Measurements from ENCODE around the gene CCN2. TPM values are rescaled to one million over a fixed set of nuclear protein-coding genes. Genes with fewer than 3 reads are reported as not detected.

CCN2 gene
- total RNA-seq, 2 donors from 2014 or later, result not detected

GRCh38 chr6:131951576-131952230 is 531 bp upstream of the CCN2 start:
- no peaks in the 10 kb centered on the region for H3K9me3 Mint-ChIP-seq
- H3K27ac Mint-ChIP-seq, result no peak overlapping the region
- ATAC-seq, result no peak
- no peak for DNase-seq (ENCODE audit: low spot score in 2 of 2)
- H3K36me3 Mint-ChIP-seq, result peaks cover 5 to 16% of the 10 kb centered on the region in 2 donors

- Mint-ChIP-seq H3K27ac (no peak overlapping the region), H3K9me3 (no peaks in the 10 kb centered on the region)
- peak in 1 of 2 donors; percentile 14 for DNase-seq (ENCODE audit: low spot score in 2 of 2)
These were observed 1.0 kb downstream of the CCN2 start for GRCh38 chr6:131949909-131950766.

GRCh38 chr6:131949620-131949908 is 1.6 kb downstream of the CCN2 start:
- Mint-ChIP-seq H3K9me3 (no peaks in the 10 kb centered on the region), H3K36me3 (peaks cover 5 to 16% of the 10 kb centered on the region in 2 donors), H3K27ac (no peak overlapping the region)
- no peak for ATAC-seq
- DNase-seq (ENCODE audit: low spot score in 2 of 2), result no peak

More at GRCh38 chr6:131949909-131950766, 1.0 kb downstream of the CCN2 start:
- peak; percentile 28 to 73 for ATAC-seq
- H3K36me3 Mint-ChIP-seq, result peaks cover 5 to 16% of the 10 kb centered on the region in 2 donors

- DNase-seq (ENCODE audit: low spot score in 2 of 2) (no peak), ATAC-seq (no peak)
- Mint-ChIP-seq H3K9me3 (no peaks in the 10 kb centered on the region), H3K36me3 (peaks cover 5 to 16% of the 10 kb centered on the region in 2 donors), H3K27ac (no peak overlapping the region)
These were observed 2.2 kb downstream of the CCN2 start for GRCh38 chr6:131948692-131949619.

GRCh38 chr6:131947986-131948661 is 3.0 kb downstream of the CCN2 start:
- peaks cover 5 to 16% of the 10 kb centered on the region in 2 donors for H3K36me3 Mint-ChIP-seq
- H3K9me3 Mint-ChIP-seq, result no peaks in the 10 kb centered on the region
- no peak overlapping the region for H3K27ac Mint-ChIP-seq
- ATAC-seq (no peak), DNase-seq (ENCODE audit: low spot score in 2 of 2) (no peak)

GRCh38 chr6:131946992-131947955 is 3.9 kb downstream of the CCN2 start:
- Mint-ChIP-seq H3K36me3 (peaks cover 5 to 16% of the 10 kb centered on the region in 2 donors), H3K9me3 (no peaks in the 10 kb centered on the region), H3K27ac (no peak overlapping the region)
- DNase-seq (ENCODE audit: low spot score in 2 of 2), result no peak
- ATAC-seq, result no peak

GRCh38 chr6:131946404-131946991 is 4.7 kb downstream of the CCN2 start:
- Mint-ChIP-seq H3K9me3 (no peaks in the 10 kb centered on the region), H3K36me3 (peaks cover 1 to 13% of the 10 kb centered on the region in 2 donors), H3K27ac (no peak overlapping the region)
- ATAC-seq (no peak), DNase-seq (ENCODE audit: low spot score in 2 of 2) (no peak)

- Mint-ChIP-seq H3K9me3 (no peaks in the 10 kb centered on the region), H3K27ac (no peak overlapping the region), H3K36me3 (peaks cover 0 to 12% of the 10 kb centered on the region in 2 donors)
- DNase-seq (ENCODE audit: low spot score in 2 of 2), result no peak
- ATAC-seq, result no peak
These were observed 5.2 kb downstream of the CCN2 start for GRCh38 chr6:131945971-131946370.

GRCh38 chr6:131937703-131938631 is 13.2 kb downstream of the CCN2 start:
- ATAC-seq (no peak), DNase-seq (ENCODE audit: low spot score in 2 of 2) (no peak)
- Mint-ChIP-seq H3K36me3 (no peaks in the 10 kb centered on the region), H3K9me3 (no peaks in the 10 kb centered on the region), H3K27ac (no peak overlapping the region)

GRCh38 chr6:131937226-131937625 is 13.9 kb downstream of the CCN2 start:
- ATAC-seq, result no peak
- no peak overlapping the region for H3K27ac Mint-ChIP-seq
- no peaks in the 10 kb centered on the region for H3K36me3 Mint-ChIP-seq
- DNase-seq (ENCODE audit: low spot score in 2 of 2), result no peak
- H3K9me3 Mint-ChIP-seq, result no peaks in the 10 kb centered on the region

- no peak for ATAC-seq
- no peaks in the 10 kb centered on the region for H3K36me3 Mint-ChIP-seq
- no peaks in the 10 kb centered on the region for H3K9me3 Mint-ChIP-seq
- no peak for DNase-seq (ENCODE audit: low spot score in 2 of 2)
- H3K27ac Mint-ChIP-seq, result no peak overlapping the region
These were observed 15.0 kb downstream of the CCN2 start for GRCh38 chr6:131936156-131936555.

GRCh38 chr6:131931063-131931750 is 20.0 kb downstream of the CCN2 start:
- Mint-ChIP-seq H3K27ac (no peak overlapping the region), H3K9me3 (no peaks in the 10 kb centered on the region), H3K36me3 (no peaks in the 10 kb centered on the region)
- DNase-seq (ENCODE audit: low spot score in 2 of 2), result no peak
- ATAC-seq, result no peak

- ATAC-seq (no peak), DNase-seq (ENCODE audit: low spot score in 2 of 2) (no peak)
- H3K9me3 Mint-ChIP-seq, result no peaks in the 10 kb centered on the region
- no peaks in the 10 kb centered on the region for H3K36me3 Mint-ChIP-seq
- no peak overlapping the region for H3K27ac Mint-ChIP-seq
These were observed 21.2 kb downstream of the CCN2 start for GRCh38 chr6:131929976-131930375.

GRCh38 chr6:131929264-131929663 is 21.9 kb downstream of the CCN2 start:
- no peaks in the 10 kb centered on the region for H3K36me3 Mint-ChIP-seq
- no peak for DNase-seq (ENCODE audit: low spot score in 2 of 2)
- ATAC-seq, result no peak
- no peak overlapping the region for H3K27ac Mint-ChIP-seq
- H3K9me3 Mint-ChIP-seq, result no peaks in the 10 kb centered on the region
